ENCODE measurements around the gene EXOC4. TPM values are rescaled to one million over a fixed set of nuclear protein-coding genes. Genes with fewer than 3 reads are reported as not detected.

EXOC4 gene
- polyA plus RNA-seq, 2 donors = 11.1 to 19.0 TPM

GRCh38 chr7:133742709-133743538, 490.0 kb downstream of the EXOC4 start:
- Histone ChIP-seq H3K4me1 (ENCODE audit: control insufficient read depth in 2 of 2, insufficient read depth in 2 of 2, low read length in 1 of 2) (no peaks in the 10 kb centered on the region), H3K36me3 (ENCODE audit: control insufficient read depth in 2 of 2, insufficient read depth in 2 of 2, low read length in 1 of 2) (no peaks in the 10 kb centered on the region), H3K9me3 (ENCODE audit: control insufficient read depth in 2 of 2, insufficient read depth in 1 of 2, low read depth in 1 of 2, low read length in 1 of 2) (no peaks in the 10 kb centered on the region), H3K27ac (ENCODE audit: low read depth in 2 of 2, low read length in 1 of 2) (no peak overlapping the region), H3K27me3 (ENCODE audit: control insufficient read depth in 1 of 2, insufficient read depth in 2 of 2, low read length in 2 of 2) (no peaks in the 10 kb centered on the region), H3K4me3 (ENCODE audit: low read depth in 1 of 2, low read length in 2 of 2) (no peak overlapping the region)
- whole genome bisulfite sequencing, 2 donors = 79 to 81% methylated on average over 6 of the region's 6 CpGs

GRCh38 chr7:133744451-133744850, 491.6 kb downstream of the EXOC4 start:
- Histone ChIP-seq H3K9me3 (ENCODE audit: control insufficient read depth in 2 of 2, insufficient read depth in 1 of 2, low read depth in 1 of 2, low read length in 1 of 2) (no peaks in the 10 kb centered on the region), H3K4me3 (ENCODE audit: low read depth in 1 of 2, low read length in 2 of 2) (no peak overlapping the region), H3K4me1 (ENCODE audit: control insufficient read depth in 2 of 2, insufficient read depth in 2 of 2, low read length in 1 of 2) (no peaks in the 10 kb centered on the region), H3K27me3 (ENCODE audit: control insufficient read depth in 1 of 2, insufficient read depth in 2 of 2, low read length in 2 of 2) (no peaks in the 10 kb centered on the region), H3K27ac (ENCODE audit: low read depth in 2 of 2, low read length in 1 of 2) (no peak overlapping the region), H3K36me3 (ENCODE audit: control insufficient read depth in 2 of 2, insufficient read depth in 2 of 2, low read length in 1 of 2) (no peaks in the 10 kb centered on the region)
- 88 to 92% methylated on average over 3 of the region's 3 CpGs for WGBS, 2 donors

DNA sequence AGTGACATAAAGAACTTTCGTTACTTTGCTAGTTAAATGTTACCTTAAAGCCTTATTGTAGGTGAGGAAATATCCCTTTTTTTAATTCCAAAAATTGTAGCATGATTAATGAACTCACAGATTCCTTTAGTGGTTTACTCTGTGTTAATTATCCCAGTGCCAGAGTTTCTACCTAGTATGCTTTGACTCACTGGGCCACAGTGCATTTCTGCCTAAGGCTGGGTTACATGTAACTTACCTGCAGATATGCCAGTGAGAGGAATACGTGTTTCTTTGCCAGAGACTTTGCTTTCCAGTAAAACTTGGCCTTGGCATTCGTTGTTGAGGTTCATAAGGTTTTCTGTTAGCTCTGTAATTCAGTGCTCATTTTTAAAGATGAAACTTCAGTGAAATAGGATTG, 493.4 kb downstream of the EXOC4 start:
- H3K36me3 ChIP-seq (ENCODE audit: control insufficient read depth in 2 of 2, insufficient read depth in 2 of 2, low read length in 1 of 2) = no peaks in the 10 kb centered on the region
- H3K4me3 ChIP-seq (ENCODE audit: low read depth in 1 of 2, low read length in 2 of 2) = no peak overlapping the region
- no peaks in the 10 kb centered on the region for H3K9me3 ChIP-seq (ENCODE audit: control insufficient read depth in 2 of 2, insufficient read depth in 1 of 2, low read depth in 1 of 2, low read length in 1 of 2)
- H3K4me1 ChIP-seq (ENCODE audit: control insufficient read depth in 2 of 2, insufficient read depth in 2 of 2, low read length in 1 of 2) = no peaks in the 10 kb centered on the region
- no peaks in the 10 kb centered on the region for H3K27me3 ChIP-seq (ENCODE audit: control insufficient read depth in 1 of 2, insufficient read depth in 2 of 2, low read length in 2 of 2)
- WGBS, 2 donors = 57 to 60% methylated on average over 3 of the region's 3 CpGs
- no peak overlapping the region for H3K27ac ChIP-seq (ENCODE audit: low read depth in 2 of 2, low read length in 1 of 2)

- no peak overlapping the region for H3K27ac ChIP-seq (ENCODE audit: low read depth in 2 of 2, low read length in 1 of 2)
- H3K36me3 ChIP-seq (ENCODE audit: control insufficient read depth in 2 of 2, insufficient read depth in 2 of 2, low read length in 1 of 2) = no peaks in the 10 kb centered on the region
- H3K4me1 ChIP-seq (ENCODE audit: control insufficient read depth in 2 of 2, insufficient read depth in 2 of 2, low read length in 1 of 2) = no peaks in the 10 kb centered on the region
- H3K27me3 ChIP-seq (ENCODE audit: control insufficient read depth in 1 of 2, insufficient read depth in 2 of 2, low read length in 2 of 2) = no peaks in the 10 kb centered on the region
- WGBS, 2 donors = 41 to 44% methylated on average over 2 of the region's 2 CpGs
- no peaks in the 10 kb centered on the region for H3K9me3 ChIP-seq (ENCODE audit: control insufficient read depth in 2 of 2, insufficient read depth in 1 of 2, low read depth in 1 of 2, low read length in 1 of 2)
- H3K4me3 ChIP-seq (ENCODE audit: low read depth in 1 of 2, low read length in 2 of 2) = no peak overlapping the region
These were observed 494.0 kb downstream of the EXOC4 start for GRCh38 chr7:133746847-133747246.

- no peaks in the 10 kb centered on the region for H3K9me3 ChIP-seq (ENCODE audit: control insufficient read depth in 2 of 2, insufficient read depth in 1 of 2, low read depth in 1 of 2, low read length in 1 of 2)
- H3K4me3 ChIP-seq (ENCODE audit: low read depth in 1 of 2, low read length in 2 of 2) = no peak overlapping the region
- H3K4me1 ChIP-seq (ENCODE audit: control insufficient read depth in 2 of 2, insufficient read depth in 2 of 2, low read length in 1 of 2) = no peaks in the 10 kb centered on the region
- no peak overlapping the region for H3K27ac ChIP-seq (ENCODE audit: low read depth in 2 of 2, low read length in 1 of 2)
- no peaks in the 10 kb centered on the region for H3K36me3 ChIP-seq (ENCODE audit: control insufficient read depth in 2 of 2, insufficient read depth in 2 of 2, low read length in 1 of 2)
- H3K27me3 ChIP-seq (ENCODE audit: control insufficient read depth in 1 of 2, insufficient read depth in 2 of 2, low read length in 2 of 2) = no peaks in the 10 kb centered on the region
- 82 to 98% methylated on average over 4 of the region's 4 CpGs for whole genome bisulfite sequencing, 2 donors
These were observed 495.8 kb downstream of the EXOC4 start for GRCh38 chr7:133748443-133749407.

DNA sequence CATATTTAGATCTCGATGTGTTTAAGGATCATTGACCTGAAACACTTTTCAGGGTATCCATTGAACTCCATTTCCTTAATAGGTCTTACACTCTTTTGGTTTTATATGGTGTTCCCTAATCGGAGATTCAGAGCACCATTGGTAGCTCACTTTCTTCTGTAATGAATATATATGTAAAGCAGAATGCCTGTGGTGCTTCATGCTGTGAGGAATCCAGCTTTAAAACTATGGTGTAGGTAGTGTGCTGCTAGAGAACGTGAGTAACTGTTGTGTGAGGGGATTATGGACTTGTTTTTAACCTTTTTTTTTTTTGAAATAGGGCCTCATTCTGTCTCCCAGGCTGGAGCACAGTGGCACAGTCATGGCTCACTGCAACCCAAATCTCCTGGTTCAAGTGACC, 497.4 kb downstream of the EXOC4 start:
- Histone ChIP-seq H3K27me3 (ENCODE audit: control insufficient read depth in 1 of 2, insufficient read depth in 2 of 2, low read length in 2 of 2) (no peaks in the 10 kb centered on the region), H3K9me3 (ENCODE audit: control insufficient read depth in 2 of 2, insufficient read depth in 1 of 2, low read depth in 1 of 2, low read length in 1 of 2) (no peaks in the 10 kb centered on the region), H3K4me1 (ENCODE audit: control insufficient read depth in 2 of 2, insufficient read depth in 2 of 2, low read length in 1 of 2) (no peaks in the 10 kb centered on the region), H3K4me3 (ENCODE audit: low read depth in 1 of 2, low read length in 2 of 2) (no peak overlapping the region), H3K27ac (ENCODE audit: low read depth in 2 of 2, low read length in 1 of 2) (no peak overlapping the region), H3K36me3 (ENCODE audit: control insufficient read depth in 2 of 2, insufficient read depth in 2 of 2, low read length in 1 of 2) (no peaks in the 10 kb centered on the region)
- 80 to 86% methylated on average over 3 of the region's 3 CpGs for WGBS, 2 donors

DNA sequence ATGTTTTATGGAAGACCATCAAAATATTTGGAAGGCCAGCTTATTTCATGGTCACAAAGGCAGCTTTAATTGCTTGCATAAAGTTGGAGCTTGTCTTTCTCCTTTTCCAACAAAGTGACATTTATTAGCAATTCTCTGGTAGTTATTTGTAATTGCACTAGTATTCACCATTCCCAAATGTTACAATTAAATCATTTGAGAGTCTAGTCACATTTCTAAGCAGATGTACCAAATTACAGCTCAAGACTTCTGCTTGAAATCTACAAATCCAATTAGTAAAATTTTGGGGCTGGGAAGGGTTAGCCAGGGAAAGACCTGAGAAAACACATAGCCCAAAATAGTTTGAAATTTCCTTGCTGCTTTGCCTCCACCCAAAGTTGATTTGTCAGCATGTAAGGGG, 498.2 kb downstream of the EXOC4 start:
- no peak overlapping the region for H3K27ac ChIP-seq (ENCODE audit: low read depth in 2 of 2, low read length in 1 of 2)
- no peaks in the 10 kb centered on the region for H3K9me3 ChIP-seq (ENCODE audit: control insufficient read depth in 2 of 2, insufficient read depth in 1 of 2, low read depth in 1 of 2, low read length in 1 of 2)
- no peaks in the 10 kb centered on the region for H3K36me3 ChIP-seq (ENCODE audit: control insufficient read depth in 2 of 2, insufficient read depth in 2 of 2, low read length in 1 of 2)
- H3K4me1 ChIP-seq (ENCODE audit: control insufficient read depth in 2 of 2, insufficient read depth in 2 of 2, low read length in 1 of 2) = no peaks in the 10 kb centered on the region
- no peaks in the 10 kb centered on the region for H3K27me3 ChIP-seq (ENCODE audit: control insufficient read depth in 1 of 2, insufficient read depth in 2 of 2, low read length in 2 of 2)
- H3K4me3 ChIP-seq (ENCODE audit: low read depth in 1 of 2, low read length in 2 of 2) = no peak overlapping the region

GRCh38 chr7:133753513-133753912, 500.6 kb downstream of the EXOC4 start:
- no peaks in the 10 kb centered on the region for H3K36me3 ChIP-seq (ENCODE audit: control insufficient read depth in 2 of 2, insufficient read depth in 2 of 2, low read length in 1 of 2)
- WGBS, 2 donors = 76 to 78% methylated on average over 5 of the region's 5 CpGs

GRCh38 chr7:133754708-133755107, 501.8 kb downstream of the EXOC4 start:
- no peaks in the 10 kb centered on the region for H3K36me3 ChIP-seq (ENCODE audit: control insufficient read depth in 2 of 2, insufficient read depth in 2 of 2, low read length in 1 of 2)
- H3K4me3 ChIP-seq (ENCODE audit: low read depth in 1 of 2, low read length in 2 of 2) = no peak overlapping the region
- H3K9me3 ChIP-seq (ENCODE audit: control insufficient read depth in 2 of 2, insufficient read depth in 1 of 2, low read depth in 1 of 2, low read length in 1 of 2) = no peaks in the 10 kb centered on the region
- H3K4me1 ChIP-seq (ENCODE audit: control insufficient read depth in 2 of 2, insufficient read depth in 2 of 2, low read length in 1 of 2) = no peaks in the 10 kb centered on the region
- WGBS, 2 donors = 91 to 95% methylated on average over 1 of the region's 1 CpG
- H3K27ac ChIP-seq (ENCODE audit: low read depth in 2 of 2, low read length in 1 of 2) = no peak overlapping the region
- no peaks in the 10 kb centered on the region for H3K27me3 ChIP-seq (ENCODE audit: control insufficient read depth in 1 of 2, insufficient read depth in 2 of 2, low read length in 2 of 2)

More at GRCh38 chr7:133753513-133753912, 500.6 kb downstream of the EXOC4 start:
- no peaks in the 10 kb centered on the region for H3K27me3 ChIP-seq (ENCODE audit: control insufficient read depth in 1 of 2, insufficient read depth in 2 of 2, low read length in 2 of 2)
- no peak overlapping the region for H3K4me3 ChIP-seq (ENCODE audit: low read depth in 1 of 2, low read length in 2 of 2)
- H3K4me1 ChIP-seq (ENCODE audit: control insufficient read depth in 2 of 2, insufficient read depth in 2 of 2, low read length in 1 of 2) = no peaks in the 10 kb centered on the region
- H3K9me3 ChIP-seq (ENCODE audit: control insufficient read depth in 2 of 2, insufficient read depth in 1 of 2, low read depth in 1 of 2, low read length in 1 of 2) = no peaks in the 10 kb centered on the region
- no peak overlapping the region for H3K27ac ChIP-seq (ENCODE audit: low read depth in 2 of 2, low read length in 1 of 2)
